ENCODE results near the gene INO80C.
"Not testable (repeated sequence)": the region's sequence is repeated elsewhere in the genome, so short reads cannot be mapped to it uniquely, and the experiment has no call there.

The INO80C gene

GRCh38 chr18:35458677-35459441, 38.9 kb downstream of the INO80C start:
- no peak for DNase-seq

- no peak for DNase-seq
Measured at GRCh38 chr18:35458271-35458670, 39.5 kb downstream of the INO80C start.

- no peak for DNase-seq
Measured at GRCh38 chr18:35457140-35457704, 40.5 kb downstream of the INO80C start.

- no peak for DNase-seq
Measured at GRCh38 chr18:35455926-35456763, 41.6 kb downstream of the INO80C start.

- DNase-seq = no peak
Measured at GRCh38 chr18:35454803-35455202, 43.0 kb downstream of the INO80C start.

- not testable (repeated sequence) for DNase-seq
Measured at GRCh38 chr18:35453065-35453464, 44.7 kb downstream of the INO80C start.

GRCh38 chr18:35451916-35452315, 45.8 kb downstream of the INO80C start:
- no peak for DNase-seq

- DNase-seq = no peak
Measured at GRCh38 chr18:35451032-35451431, 46.7 kb downstream of the INO80C start.

GRCh38 chr18:35444636-35445035, 53.1 kb downstream of the INO80C start:
- no peak for DNase-seq

- DNase-seq = no peak
Measured at GRCh38 chr18:35443847-35444246, 53.9 kb downstream of the INO80C start.

GRCh38 chr18:35443434-35443833, 54.3 kb downstream of the INO80C start:
- no peak for DNase-seq

- no peak for DNase-seq
Measured at GRCh38 chr18:35442701-35443100, 55.1 kb downstream of the INO80C start.

GRCh38 chr18:35441857-35442595, 55.7 kb downstream of the INO80C start:
- no peak for DNase-seq

GRCh38 chr18:35438480-35439234, 59.1 kb downstream of the INO80C start:
- no peak for DNase-seq

GRCh38 chr18:35437836-35438235, 59.9 kb downstream of the INO80C start:
- no peak for DNase-seq

- DNase-seq = no peak
Measured at GRCh38 chr18:35436076-35436649, 61.6 kb downstream of the INO80C start.

GRCh38 chr18:35435401-35435800, 62.4 kb downstream of the INO80C start:
- DNase-seq = no peak

GRCh38 chr18:35432565-35433001, 65.2 kb downstream of the INO80C start:
- DNase-seq = no peak

- DNase-seq = no peak
Measured at GRCh38 chr18:35431374-35431741, 66.4 kb downstream of the INO80C start.

GRCh38 chr18:35430721-35431373, 66.9 kb downstream of the INO80C start:
- no peak for DNase-seq

GRCh38 chr18:35426786-35427185, 71.0 kb downstream of the INO80C start:
- DNase-seq = no peak

All from cerebellar nuclear complex (tissue), 1 donor.